Erythroblast (primary cell): ENCODE measurements around the gene ESYT2.

Source experiments
- GATA1 ChIP-seq: IDR thresholded peaks from 2 replicates; pipeline ENCODE4 v1.6.1; 2011; ENCODE audit warnings: low read depth, mild to moderate bottlenecking, control low read depth, low read length, moderate library complexity
- POLR2A ChIP-seq: IDR thresholded peaks from 2 replicates; pipeline ENCODE4 v1.6.1; 2011; ENCODE audit warnings: mild to moderate bottlenecking, low read length

- no peak for TF ChIP-seq POLR2A
- no peak for TF ChIP-seq GATA1
These were observed 45.0 kb downstream of the ESYT2 start for GRCh38 chr7:158784270-158784669.
